H1 (cell line): ENCODE results near the gene PI4K2A. TPM values are rescaled to one million over a fixed set of nuclear protein-coding genes. Genes with fewer than 3 reads are reported as not detected.

ENCODE experiments used
- BACH1 ChIP-seq: IDR thresholded peaks from 2 replicates; pipeline ENCODE4 v1.6.1; 2012; ENCODE audit warnings: low read length, improper control_type of control experiment
- CHD7 ChIP-seq: fragments of 300-600 bp; sonication (generic); IDR thresholded peaks from 2 replicates; pipeline ENCODE4 v1.7.1; 2012; ENCODE audit warnings: low read length, moderate library complexity, mild to moderate bottlenecking, inconsistent platforms; ENCODE audit not compliant: insufficient replicate concordance
- TEAD4 ChIP-seq: IDR thresholded peaks from 2 replicates; pipeline ENCODE4 v1.6.1; 2012; ENCODE audit warnings: low read depth, low read length, inconsistent platforms, mixed read lengths
- YY1 ChIP-seq: IDR thresholded peaks from 2 replicates; pipeline ENCODE4 v1.6.1; 2011; ENCODE audit warnings: low read depth, mild to moderate bottlenecking, low read length
- polyA plus RNA-seq, 7 experiments: library from polyadenylated mRNA; depleted of rRNA in 3 of 7; stranded (reverse) in 5 of 7; unstranded in 2 of 7; fragments of >200 nt in 5 of 7; fragments of 200-250 nt in 2 of 7; gene quantifications; 1 replicate in 5 of 7; 2 replicates in 1 of 7; 4 replicates in 1 of 7; pipeline versions ENCODE4 v1.2.1 to v1.2.3, GENCODE V29; 2011 to 2013; ENCODE audit warnings: missing spikeins in 2 of 7, mixed read lengths in 2 of 7
- total RNA-seq: library from RNA; stranded (reverse); fragmentation: NEBNext Ultra II Directional; extraction: Animal tissue kit (Norgen Biotek cat#: 25700); gene quantifications from 2 replicates; pipeline ENCODE4 v1.2.1, GENCODE V29; 2021

PI4K2A gene
- total and polyA plus RNA-seq, 2 of the 8 experiments (the other 6 are each of a cell fraction or from before 2014, with no cell fraction given) = 20.7 to 21.9 TPM

- TF ChIP-seq CHD7 (no peak), YY1 (no peak), TEAD4 (no peak), BACH1 (no peak)
These were observed 9.4 kb upstream of the PI4K2A start (continued) for GRCh38 chr10:97631098-97631497.
